ENCODE measurements around the gene C1orf53. TPM values are rescaled to one million over a fixed set of nuclear protein-coding genes. Genes with fewer than 3 reads are reported as not detected.
A peak's percentile ranks its signal among the peaks of the same experiment; 100 is the strongest.

C1orf53 gene
- polyA plus RNA-seq, 3 donors, result 1.5 to 8.3 (median 5.6) TPM

DNA sequence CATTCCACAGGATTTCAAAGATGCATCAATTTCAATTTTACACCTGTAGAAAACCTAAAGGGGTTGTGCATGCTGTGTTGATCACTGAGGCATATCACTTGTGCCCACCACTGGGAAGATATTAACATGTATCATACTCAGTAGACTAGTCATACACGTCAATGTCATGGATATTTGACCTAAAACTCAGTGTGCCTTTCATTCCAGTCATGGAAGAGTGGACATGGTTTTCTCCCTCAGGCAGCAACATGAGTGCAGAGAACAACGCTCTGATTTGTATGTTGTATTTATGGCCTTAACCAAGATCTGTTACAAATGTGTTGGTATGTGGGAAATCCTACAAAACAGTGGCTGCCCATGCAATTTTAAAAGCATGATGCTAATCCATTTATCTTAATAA is 6.1 kb upstream of the C1orf53 start:
- TF ChIP-seq, protein P1, sequence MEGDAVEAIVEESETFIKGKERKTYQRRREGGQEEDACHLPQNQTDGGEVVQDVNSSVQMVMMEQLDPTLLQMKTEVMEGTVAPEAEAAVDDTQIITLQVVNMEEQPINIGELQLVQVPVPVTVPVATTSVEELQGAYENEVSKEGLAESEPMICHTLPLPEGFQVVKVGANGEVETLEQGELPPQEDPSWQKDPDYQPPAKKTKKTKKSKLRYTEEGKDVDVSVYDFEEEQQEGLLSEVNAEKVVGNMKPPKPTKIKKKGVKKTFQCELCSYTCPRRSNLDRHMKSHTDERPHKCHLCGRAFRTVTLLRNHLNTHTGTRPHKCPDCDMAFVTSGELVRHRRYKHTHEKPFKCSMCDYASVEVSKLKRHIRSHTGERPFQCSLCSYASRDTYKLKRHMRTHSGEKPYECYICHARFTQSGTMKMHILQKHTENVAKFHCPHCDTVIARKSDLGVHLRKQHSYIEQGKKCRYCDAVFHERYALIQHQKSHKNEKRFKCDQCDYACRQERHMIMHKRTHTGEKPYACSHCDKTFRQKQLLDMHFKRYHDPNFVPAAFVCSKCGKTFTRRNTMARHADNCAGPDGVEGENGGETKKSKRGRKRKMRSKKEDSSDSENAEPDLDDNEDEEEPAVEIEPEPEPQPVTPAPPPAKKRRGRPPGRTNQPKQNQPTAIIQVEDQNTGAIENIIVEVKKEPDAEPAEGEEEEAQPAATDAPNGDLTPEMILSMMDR (IDR thresholded peaks at IDR 0.05), result no peak
- H3K27me3 ChIP-seq (ENCODE audit: control insufficient read depth in 2 of 2, insufficient read depth in 2 of 2, low read length in 2 of 2), result peaks cover 0 to 11% of the 10 kb centered on the region in 2 donors
- Mint-ChIP-seq H3K4me3 (no peak overlapping the region), H3K36me3 (peaks cover 0 to 2% of the 10 kb centered on the region in 2 donors), H3K4me1 (no peaks in the 10 kb centered on the region), H3K9me3 (peaks cover 0 to 4% (median 0%) of the 10 kb centered on the region in 7 donors), H3K27me3 (ENCODE audit: low read depth in 3 of 3) (peaks cover 6 to 19% (median 13%) of the 10 kb centered on the region in 3 donors), H3K27ac (no peak overlapping the region)
- H3K79me2 ChIP-seq (ENCODE audit: insufficient read depth, low read length), result no peaks in the 10 kb centered on the region
- no peaks in the 10 kb centered on the region for H3K36me3 ChIP-seq (replicated peaks in 1 of 2; ENCODE audit: control insufficient read depth in 1 of 2, insufficient read depth in 2 of 2, low read length in 2 of 2)
- no peak overlapping the region for H3K4me3 ChIP-seq (replicated peaks in 1 of 3; ENCODE audit: low read depth in 2 of 3, low read length in 3 of 3)
- no CpG with 5 or more reads among the region's 2 CpGs for WGBS (ENCODE audit: insufficient coverage)
- H3K27ac ChIP-seq (ENCODE audit: low read depth in 1 of 2, low read length in 2 of 2), result no peak overlapping the region
- no peaks in the 10 kb centered on the region for H4K20me1 ChIP-seq (ENCODE audit: insufficient read depth, low read length)
- no peak overlapping the region for H2AFZ ChIP-seq (ENCODE audit: insufficient read depth, low read depth, low read length, poor library complexity, severe bottlenecking)
- H3K4me1 ChIP-seq (ENCODE audit: control insufficient read depth in 1 of 2, insufficient read depth in 2 of 2, low read length in 2 of 2), result no peaks in the 10 kb centered on the region
- intact Hi-C loops (cut with micrococcal nuclease), result no loop called here
- no peak overlapping the region for H3K4me2 ChIP-seq (replicated peaks; ENCODE audit: extremely low read depth, low read length, poor library complexity, severe bottlenecking)
- H3K9me3 ChIP-seq (replicated peaks in 1 of 2; ENCODE audit: control insufficient read depth in 1 of 2, insufficient read depth in 1 of 2, low read length in 2 of 2), result no peaks in the 10 kb centered on the region
- no peak for DNase-seq
- no peak overlapping the region for H3K9ac ChIP-seq (ENCODE audit: insufficient read depth, low read length, poor library complexity, severe bottlenecking)

DNA sequence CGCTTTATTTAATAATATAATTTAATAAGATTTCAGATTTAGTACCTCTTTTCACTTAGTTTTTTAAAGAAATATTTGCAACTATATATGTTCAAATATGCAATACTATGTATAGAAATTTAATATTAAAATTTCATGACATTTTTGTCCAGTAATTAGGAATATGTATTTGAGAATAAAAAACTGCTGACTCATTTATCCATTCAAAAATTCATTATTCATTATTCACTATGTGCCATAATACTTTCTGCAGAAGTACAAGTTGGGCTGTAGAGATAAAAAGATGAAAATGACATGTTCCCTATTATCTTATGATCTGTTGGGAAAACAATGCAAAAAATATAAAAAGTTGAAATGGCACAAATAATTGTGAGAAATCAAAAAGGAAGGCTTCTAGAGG is 3.4 kb upstream of the C1orf53 start:
- H2AFZ ChIP-seq (ENCODE audit: insufficient read depth, low read depth, low read length, poor library complexity, severe bottlenecking), result no peak overlapping the region
- H3K4me3 ChIP-seq (replicated peaks in 1 of 3; ENCODE audit: low read depth in 2 of 3, low read length in 3 of 3), result no peak overlapping the region
- intact Hi-C loops (cut with micrococcal nuclease), result no loop called here
- Mint-ChIP-seq H3K27ac (no peak overlapping the region), H3K36me3 (peaks cover 0 to 8% of the 10 kb centered on the region in 2 donors), H3K4me1 (peaks cover 17% of the 10 kb centered on the region), H3K4me3 (peak overlapping the region in 1 of 2 donors; percentile 52), H3K27me3 (ENCODE audit: low read depth in 3 of 3) (peaks cover 17 to 30% (median 26%) of the 10 kb centered on the region in 3 donors), H3K9me3 (peaks cover 0 to 8% (median 3%) of the 10 kb centered on the region in 7 donors)
- peaks cover 11 to 15% of the 10 kb centered on the region in 2 donors for H3K4me1 ChIP-seq (ENCODE audit: control insufficient read depth in 1 of 2, insufficient read depth in 2 of 2, low read length in 2 of 2)
- H3K4me2 ChIP-seq (replicated peaks; ENCODE audit: extremely low read depth, low read length, poor library complexity, severe bottlenecking), result no peak overlapping the region
- no peaks in the 10 kb centered on the region for H3K36me3 ChIP-seq (replicated peaks in 1 of 2; ENCODE audit: control insufficient read depth in 1 of 2, insufficient read depth in 2 of 2, low read length in 2 of 2)
- WGBS (ENCODE audit: insufficient coverage), result no CpG with 5 or more reads among the region's 1 CpG
- no peaks in the 10 kb centered on the region for H3K79me2 ChIP-seq (ENCODE audit: insufficient read depth, low read length)
- TF ChIP-seq, protein P1 (IDR thresholded peaks at IDR 0.05), result no peak
- peaks cover 0 to 2% of the 10 kb centered on the region in 2 donors for H3K9me3 ChIP-seq (replicated peaks in 1 of 2; ENCODE audit: control insufficient read depth in 1 of 2, insufficient read depth in 1 of 2, low read length in 2 of 2)
- H3K27me3 ChIP-seq (ENCODE audit: control insufficient read depth in 2 of 2, insufficient read depth in 2 of 2, low read length in 2 of 2), result peaks cover 11 to 22% of the 10 kb centered on the region in 2 donors
- no peaks in the 10 kb centered on the region for H4K20me1 ChIP-seq (ENCODE audit: insufficient read depth, low read length)
- no peak overlapping the region for H3K27ac ChIP-seq (ENCODE audit: low read depth in 1 of 2, low read length in 2 of 2)
- no peak for DNase-seq
- no peak overlapping the region for H3K9ac ChIP-seq (ENCODE audit: insufficient read depth, low read length, poor library complexity, severe bottlenecking)

All from CD14-positive monocyte (primary cell).